Measurements from ENCODE around the gene GPANK1.
A peak's percentile ranks its signal among the peaks of the same experiment; 100 is the strongest.

The GPANK1 gene

GRCh38 chr6:31627690-31628287 is 37.0 kb downstream of the GPANK1 start:
- no peak for DNase-seq (ENCODE audit: low read depth)
- in situ Hi-C loops (cut with HindIII; ENCODE audit: low sequenced_read_pairs) = no loop called here
- no peak overlapping the region for H3K4me3 ChIP-seq (ENCODE audit: low read depth, low read length)
- no peak for TF ChIP-seq CTCF (IDR thresholded peaks at IDR 0.05; ENCODE audit: low read depth, low read length, missing control alignments)

GRCh38 chr6:31626952-31627351 is 37.8 kb downstream of the GPANK1 start:
- DNase-seq (ENCODE audit: low read depth) = no peak
- TF ChIP-seq CTCF (IDR thresholded peaks at IDR 0.05; ENCODE audit: low read depth, low read length, missing control alignments) = no peak
- in situ Hi-C loops (cut with HindIII; ENCODE audit: low sequenced_read_pairs) = no loop called here
- no peak overlapping the region for H3K4me3 ChIP-seq (ENCODE audit: low read depth, low read length)

- TF ChIP-seq CTCF (IDR thresholded peaks at IDR 0.05; ENCODE audit: low read depth, low read length, missing control alignments) = no peak
- in situ Hi-C loops (cut with HindIII; ENCODE audit: low sequenced_read_pairs) = no loop called here
- DNase-seq (ENCODE audit: low read depth) = no peak
- H3K4me3 ChIP-seq (ENCODE audit: low read depth, low read length) = no peak overlapping the region
These were observed 40.7 kb downstream of the GPANK1 start for GRCh38 chr6:31624070-31624469.

- DNase-seq (ENCODE audit: low read depth) = no peak
- in situ Hi-C loops (cut with HindIII; ENCODE audit: low sequenced_read_pairs) = no loop called here
- no peak for TF ChIP-seq CTCF (IDR thresholded peaks at IDR 0.05; ENCODE audit: low read depth, low read length, missing control alignments)
- peak overlapping the region; percentile 96 for H3K4me3 ChIP-seq (ENCODE audit: low read depth, low read length)
These were observed 42.1 kb downstream of the GPANK1 start for GRCh38 chr6:31622684-31623091.

GRCh38 chr6:31621991-31622390 is 42.8 kb downstream of the GPANK1 start:
- peak overlapping the region; percentile 96 for H3K4me3 ChIP-seq (ENCODE audit: low read depth, low read length)
- in situ Hi-C loops (cut with HindIII; ENCODE audit: low sequenced_read_pairs) = no loop called here
- no peak for TF ChIP-seq CTCF (IDR thresholded peaks at IDR 0.05; ENCODE audit: low read depth, low read length, missing control alignments)
- DNase-seq (ENCODE audit: low read depth) = no peak

GRCh38 chr6:31621320-31621939 is 43.4 kb downstream of the GPANK1 start:
- in situ Hi-C loops (cut with HindIII; ENCODE audit: low sequenced_read_pairs) = no loop called here
- peak overlapping the region; percentile 96 for H3K4me3 ChIP-seq (ENCODE audit: low read depth, low read length)
- no peak for TF ChIP-seq CTCF (IDR thresholded peaks at IDR 0.05; ENCODE audit: low read depth, low read length, missing control alignments)
- DNase-seq (ENCODE audit: low read depth) = no peak

Data from astrocyte of the cerebellum (primary cell).